ENCODE data around the gene PRPF40A.

The PRPF40A gene

GRCh38 chr2:152649997-152650396 is 67.3 kb downstream of the PRPF40A start:
- DNase-seq (ENCODE audit: low spot score), result no peak

DNA sequence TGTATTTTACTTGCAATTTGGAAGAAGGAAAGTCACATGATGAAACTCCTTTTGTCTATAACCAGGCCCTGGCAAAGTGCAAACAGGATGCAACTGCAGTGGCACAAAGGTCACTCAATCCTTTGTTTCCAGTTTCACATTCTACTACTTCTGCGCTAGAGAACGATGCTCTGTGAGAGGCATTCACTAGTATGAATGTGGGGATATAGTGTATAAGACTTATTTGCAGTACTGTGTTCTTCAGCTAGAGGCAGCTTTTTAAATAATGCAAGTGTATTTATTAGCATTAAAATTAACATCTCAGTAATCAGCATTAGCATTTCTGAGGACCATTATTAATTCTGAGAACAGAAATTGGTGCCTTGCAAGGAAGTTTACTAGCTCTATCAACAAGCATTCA is 68.9 kb downstream of the PRPF40A start:
- no peak for DNase-seq (ENCODE audit: low spot score)

DNA sequence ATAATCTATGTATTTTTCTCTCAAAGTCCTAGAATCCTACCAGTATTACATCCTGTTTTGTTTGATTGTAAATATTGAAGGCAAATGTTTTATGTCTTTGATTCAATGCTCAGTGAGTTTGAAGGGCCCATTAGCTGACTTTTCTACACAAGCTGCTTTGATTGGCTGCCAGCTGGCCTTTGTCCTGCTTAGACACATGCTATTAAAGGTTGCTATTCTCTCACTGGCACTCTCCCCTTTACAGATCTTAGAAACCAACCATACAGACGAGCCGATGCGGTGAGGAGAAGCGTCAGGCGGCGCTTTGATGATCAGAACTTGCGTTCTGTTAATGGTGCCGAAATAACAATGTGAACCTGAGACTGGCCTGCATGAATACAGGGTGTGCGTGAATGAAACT is 69.7 kb downstream of the PRPF40A start:
- DNase-seq (ENCODE audit: low spot score), result no peak

DNA sequence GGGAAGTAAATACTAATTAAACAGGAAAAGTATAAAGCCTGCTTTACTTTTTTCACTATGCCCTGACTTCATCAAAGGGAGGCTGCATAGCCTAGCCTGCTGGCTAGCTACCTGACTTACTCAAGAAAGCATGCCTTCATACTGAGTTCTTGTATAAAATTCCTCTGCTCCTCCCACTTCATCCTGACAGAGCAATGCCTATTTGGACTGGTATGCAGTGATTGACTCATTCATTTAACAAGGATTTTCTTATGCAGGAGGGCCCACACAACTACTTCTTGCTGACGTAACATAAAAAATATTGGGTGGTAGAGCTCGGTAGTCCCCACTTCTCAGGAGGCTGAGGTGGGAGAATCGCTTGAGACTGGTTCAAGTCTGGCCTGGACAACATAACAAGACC is 70.5 kb downstream of the PRPF40A start:
- no peak for DNase-seq (ENCODE audit: low spot score)

DNA sequence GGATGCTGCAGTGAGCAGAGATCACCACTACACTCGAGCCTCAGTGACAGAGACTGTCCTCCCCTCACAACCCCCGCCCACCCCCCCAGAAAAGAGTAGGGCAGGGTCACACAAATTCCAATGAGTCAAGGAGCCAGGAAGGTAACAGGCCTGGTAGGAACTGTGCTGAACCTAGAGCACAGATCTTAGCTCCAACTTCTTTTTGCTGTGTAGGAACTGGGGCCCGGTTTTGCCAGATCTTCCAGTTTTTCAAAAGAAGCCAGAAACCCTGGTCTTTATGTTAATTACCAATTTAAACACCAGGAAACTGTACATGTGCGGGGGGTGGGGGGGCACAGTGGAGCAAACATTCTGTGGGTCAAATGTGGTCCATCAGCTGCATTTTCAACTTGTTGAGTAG is 71.0 kb downstream of the PRPF40A start:
- no peak for DNase-seq (ENCODE audit: low spot score)

DNA sequence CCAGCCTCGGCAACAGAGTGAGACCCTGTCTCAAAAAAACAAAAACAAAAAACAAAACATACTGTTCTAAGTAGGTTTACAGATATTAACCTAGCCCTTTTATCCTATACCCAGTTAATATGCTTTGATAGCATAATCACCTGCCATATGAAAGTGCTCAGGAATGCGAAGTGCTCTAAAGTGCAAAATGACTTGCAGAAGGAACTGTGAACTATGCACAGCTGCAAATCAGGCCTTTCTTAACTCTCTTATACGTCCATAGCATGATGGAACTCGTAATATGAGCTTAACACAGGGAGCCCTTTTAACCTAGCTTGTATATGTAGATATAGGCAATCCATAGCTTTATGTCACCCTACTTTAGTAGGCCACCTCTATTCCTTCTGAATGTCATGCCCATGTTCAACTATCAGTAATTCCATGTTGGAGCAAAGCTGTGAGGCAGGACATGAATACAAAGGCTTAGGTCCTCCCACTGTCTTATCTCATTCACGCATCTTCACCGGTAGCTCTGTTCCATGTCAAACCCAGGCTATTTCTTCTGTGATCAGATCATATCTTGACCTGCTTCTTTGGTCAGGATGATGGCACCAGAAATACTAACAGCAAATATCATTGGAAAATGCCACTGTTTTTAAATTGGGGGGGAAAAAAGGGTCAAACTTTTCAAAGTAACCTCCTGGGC is 72.9 kb downstream of the PRPF40A start:
- DNase-seq (ENCODE audit: low spot score), result no peak

DNA sequence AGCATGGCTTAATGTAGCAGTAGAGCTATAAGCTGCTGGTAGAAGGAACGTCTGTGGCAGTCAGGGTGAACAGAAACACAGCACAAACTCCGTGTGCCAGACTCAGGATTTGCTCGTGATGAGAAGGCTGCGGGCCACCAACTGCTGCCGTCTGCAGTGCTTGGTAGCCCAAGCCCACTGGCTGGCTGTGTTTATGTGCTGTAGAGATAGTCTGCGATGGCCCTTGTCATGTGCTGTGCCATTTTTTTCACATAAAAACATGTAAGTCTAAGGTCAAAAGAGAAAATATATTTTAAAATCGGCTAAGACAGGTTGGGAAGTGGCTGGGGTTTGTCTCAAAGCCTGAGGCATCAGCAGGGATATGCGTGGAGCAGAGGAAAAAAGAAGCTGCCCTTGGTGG is 78.7 kb downstream of the PRPF40A start:
- DNase-seq (ENCODE audit: low spot score), result no peak

DNA sequence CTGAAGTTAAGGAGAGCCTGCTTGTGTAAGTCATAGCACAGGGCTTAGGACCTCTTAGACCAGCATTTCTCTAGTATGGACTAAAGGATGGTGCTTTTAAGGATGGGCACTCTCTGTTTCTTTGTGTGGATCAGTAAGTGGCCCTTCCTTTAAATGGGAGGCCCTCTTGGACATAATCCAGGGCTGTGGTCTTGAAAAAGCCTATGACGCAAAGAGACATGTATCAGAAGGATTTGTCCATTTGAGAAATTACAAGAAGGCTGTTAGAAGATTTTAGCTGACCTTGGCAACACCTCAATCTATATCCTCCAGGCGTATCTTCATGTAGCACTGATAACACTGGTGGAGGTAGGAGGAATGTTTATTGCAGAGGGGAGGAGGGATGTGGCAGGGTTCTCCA is 79.2 kb downstream of the PRPF40A start:
- DNase-seq (ENCODE audit: low spot score), result no peak

DNA sequence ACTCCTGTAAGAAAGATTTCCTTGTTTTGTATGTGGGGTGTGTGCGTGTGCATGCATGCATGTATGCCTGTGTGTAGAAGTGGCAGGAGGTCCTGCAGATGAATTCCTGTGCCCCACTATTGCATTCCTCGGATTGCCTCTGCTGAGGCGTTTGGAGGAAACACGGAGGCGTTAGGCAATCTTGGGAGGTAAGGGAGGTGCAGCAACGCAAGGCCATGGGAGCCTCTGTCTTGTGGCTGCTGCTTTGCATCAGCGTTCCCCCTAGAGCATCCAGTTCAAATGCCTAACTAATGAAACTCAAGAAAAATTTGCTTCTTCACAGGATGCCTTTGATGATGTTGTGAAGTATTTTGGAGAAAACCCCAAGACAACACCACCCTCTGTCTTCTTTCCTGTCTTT is 80.0 kb downstream of the PRPF40A start:
- DNase-seq (ENCODE audit: low spot score), result no peak

DNA sequence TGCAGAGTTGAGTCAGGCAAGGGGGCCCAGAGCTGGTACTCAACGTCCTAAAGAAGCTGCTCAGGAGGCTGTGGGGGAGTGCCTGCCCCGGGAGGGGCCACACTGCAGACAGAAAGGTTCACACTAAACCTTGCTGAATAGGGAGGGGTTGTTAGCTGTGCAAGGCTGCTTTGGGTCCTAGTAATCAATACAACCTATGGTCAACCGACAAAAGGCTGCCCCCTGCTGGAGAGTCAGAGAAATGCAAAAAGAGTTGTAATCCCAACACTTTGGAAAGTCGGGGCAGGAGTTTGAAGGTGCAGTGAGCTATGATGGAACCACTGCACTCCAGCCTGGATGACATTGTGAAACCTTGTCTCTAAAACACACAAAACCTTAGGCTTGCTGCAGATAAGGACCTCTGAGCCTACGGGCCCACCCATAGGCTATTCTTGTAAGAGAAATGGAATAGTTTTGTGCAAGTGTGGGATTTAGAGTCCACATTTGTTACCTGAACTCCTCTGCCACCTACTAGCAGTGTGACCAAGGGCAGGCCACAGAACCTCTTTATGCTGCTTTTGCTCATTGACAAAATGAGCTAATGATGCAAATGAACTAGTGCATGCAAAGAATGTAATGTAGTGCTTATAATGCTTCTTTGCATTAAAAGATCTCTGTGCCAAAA is 81.5 kb downstream of the PRPF40A start:
- DNase-seq (ENCODE audit: low spot score), result peak; percentile 86

DNA sequence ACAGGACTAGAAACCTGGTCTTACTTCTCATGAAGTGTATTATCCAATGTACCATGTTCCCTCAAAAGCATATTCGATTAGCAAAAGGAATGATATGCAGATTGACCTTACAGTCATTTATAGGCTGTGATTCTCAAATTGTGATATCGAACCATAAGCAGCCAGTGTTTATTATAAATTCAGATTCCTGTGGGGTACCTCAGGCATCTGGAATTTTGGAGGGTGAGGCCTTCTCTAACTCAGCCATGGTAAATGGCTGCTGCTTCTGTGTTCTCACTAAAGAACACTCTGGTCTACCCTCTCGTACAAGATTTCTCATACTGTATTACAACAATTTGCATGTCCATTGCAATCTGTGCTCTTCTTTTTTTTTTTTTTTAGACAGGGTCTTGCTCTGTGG is 84.5 kb downstream of the PRPF40A start:
- DNase-seq (ENCODE audit: low spot score), result no peak

DNA sequence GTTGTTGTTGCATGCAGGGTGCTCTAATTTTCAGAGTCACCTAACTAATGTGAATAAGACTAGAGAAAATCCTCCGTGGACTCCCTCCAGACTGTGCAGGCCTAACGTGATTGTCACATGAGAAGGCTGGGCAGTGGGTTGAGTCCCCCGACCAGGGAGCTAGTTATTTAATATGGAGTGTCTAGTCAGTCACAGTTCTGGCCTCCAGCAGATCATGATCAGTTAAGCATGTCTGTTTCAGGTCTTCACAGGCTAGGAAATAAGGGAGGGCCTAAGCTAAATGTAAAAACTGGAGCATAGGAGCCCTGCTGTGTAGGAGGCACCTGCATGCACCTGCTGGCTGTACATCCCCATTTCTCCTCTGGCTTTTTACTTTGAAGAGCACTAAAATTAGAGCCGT is 86.8 kb downstream of the PRPF40A start:
- DNase-seq (ENCODE audit: low spot score), result no peak

DNA sequence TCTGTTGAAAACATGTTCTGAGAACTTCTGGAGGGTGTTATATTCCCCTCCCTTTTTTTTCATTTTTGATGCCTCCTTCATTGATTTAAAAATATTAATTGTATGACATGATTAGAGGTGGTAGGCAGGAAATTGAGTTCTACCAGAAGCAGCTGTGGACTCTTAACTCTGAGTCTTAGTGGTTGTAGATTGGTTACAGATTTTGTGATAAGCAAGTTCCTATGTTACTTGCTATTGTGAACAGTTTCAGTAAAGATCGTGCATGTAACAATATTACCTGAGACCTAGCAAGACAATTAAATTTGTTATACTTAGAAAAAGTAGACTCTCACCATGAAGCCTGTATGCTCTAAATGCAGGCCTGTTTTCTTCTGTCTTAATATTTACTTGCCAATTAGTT is 88.1 kb downstream of the PRPF40A start:
- no peak for DNase-seq (ENCODE audit: low spot score)

GRCh38 chr2:152627351-152627957 is 89.8 kb downstream of the PRPF40A start:
- DNase-seq (ENCODE audit: low spot score), result peak; percentile 78

GRCh38 chr2:152626911-152627339 is 90.3 kb downstream of the PRPF40A start:
- DNase-seq (ENCODE audit: low spot score), result peak; percentile 35

DNA sequence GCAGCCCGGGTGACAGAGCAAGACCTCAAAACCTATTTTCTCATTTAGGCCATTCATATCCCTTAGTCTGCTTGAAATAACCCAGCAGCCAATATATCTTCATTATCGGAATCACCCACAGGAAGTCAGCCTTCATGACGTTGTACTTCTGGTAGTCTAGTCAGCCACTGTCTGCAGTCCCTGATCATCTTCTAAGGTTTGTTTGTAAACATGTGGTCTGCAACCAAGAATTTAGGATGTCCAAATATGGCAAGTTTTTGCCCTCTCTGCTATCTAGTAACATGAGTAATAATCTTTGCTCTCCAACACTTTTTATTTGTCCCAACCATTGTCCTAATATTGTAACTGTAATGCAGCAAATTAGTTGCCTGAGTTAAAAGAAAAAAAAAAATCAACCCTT is 92.5 kb downstream of the PRPF40A start:
- peak; percentile 69 for DNase-seq (ENCODE audit: low spot score)

GRCh38 chr2:152623775-152624174 is 93.5 kb downstream of the PRPF40A start:
- DNase-seq (ENCODE audit: low spot score), result no peak

- DNase-seq (ENCODE audit: low spot score), result no peak
Measured at GRCh38 chr2:152623076-152623740, 94.1 kb downstream of the PRPF40A start.

DNA sequence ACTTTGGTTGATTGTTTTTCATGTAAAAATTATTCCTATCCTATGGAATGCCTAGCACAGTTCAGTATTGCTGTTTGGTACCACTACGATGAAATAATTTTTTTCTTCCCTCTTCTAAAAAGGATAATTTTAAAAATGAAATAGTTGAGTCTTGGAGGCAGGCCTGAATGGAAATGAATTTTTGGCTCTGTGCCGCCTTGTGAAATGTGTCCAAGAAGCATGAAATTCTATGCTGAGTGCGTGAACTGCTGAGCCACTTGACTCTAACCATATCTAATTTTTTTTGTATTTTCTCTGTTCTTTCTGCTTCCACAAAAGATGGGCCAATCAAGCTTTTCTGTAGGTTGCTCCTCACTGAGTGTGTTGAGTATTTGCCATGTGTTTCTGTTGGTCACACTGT is 95.0 kb downstream of the PRPF40A start:
- no peak for DNase-seq (ENCODE audit: low spot score)

- peak; percentile 47 for DNase-seq (ENCODE audit: low spot score)
Measured at GRCh38 chr2:152620985-152621384, 96.3 kb downstream of the PRPF40A start.

DNA sequence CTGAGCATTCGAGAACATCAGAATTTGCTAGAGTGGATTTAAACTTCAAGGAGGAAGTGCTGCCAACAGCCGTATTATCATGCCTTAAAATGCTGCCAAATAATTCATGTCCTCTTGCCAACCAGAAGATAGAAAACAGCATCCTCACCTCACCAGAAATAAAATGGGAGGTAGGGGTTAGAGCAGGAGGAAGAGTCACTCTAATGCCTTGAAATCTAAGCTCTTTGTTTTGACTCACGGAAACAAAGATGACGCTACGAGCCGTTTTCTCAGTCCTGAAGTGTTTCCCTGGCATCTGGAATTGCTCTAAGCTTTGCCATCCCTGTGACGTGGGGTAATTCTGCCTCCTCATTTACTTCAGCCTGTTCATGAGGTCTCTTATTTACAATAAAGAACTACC is 97.1 kb downstream of the PRPF40A start:
- peak; percentile 47 for DNase-seq (ENCODE audit: low spot score)

DNA sequence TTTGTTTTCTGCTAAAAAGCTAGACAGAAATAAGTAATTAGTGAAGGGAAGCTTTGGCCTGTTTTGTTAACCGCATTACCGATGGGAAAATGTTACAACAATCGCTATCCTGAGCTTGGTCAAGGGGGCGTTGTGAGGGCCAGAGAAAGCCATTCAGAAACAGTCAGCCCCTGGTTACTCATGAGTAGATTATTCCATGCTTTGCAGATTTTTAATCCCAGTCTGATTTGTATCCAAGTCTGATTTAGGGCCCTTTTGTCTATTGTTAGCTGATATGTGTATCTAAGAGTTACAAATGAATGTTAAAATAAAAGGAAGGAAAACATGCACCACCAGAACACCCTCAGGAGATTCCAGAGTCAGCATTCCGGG is 99.1 kb downstream of the PRPF40A start:
- DNase-seq (ENCODE audit: low spot score), result no peak

Data from hematopoietic multipotent progenitor cell treated with erythropoietin and hydrocortisone succinate and interleukin-3 and kit ligand, for 17 days (in vitro differentiated cells).